ENCODE data around the gene KIF13A.

GRCh38 chr6:17847203-17847760 is 140.2 kb downstream of the KIF13A start:
- TF ChIP-seq CTCF (IDR thresholded peaks at IDR 0.05; ENCODE audit: low read depth, low read length) (no peak), EZH2phosphoT487 (IDR thresholded peaks at IDR 0.05; ENCODE audit: low read depth) (no peak)
